SJCRH30 (cell line): ENCODE measurements around the gene TAPBPL. TPM values are rescaled to one million over a fixed set of nuclear protein-coding genes. Genes with fewer than 3 reads are reported as not detected.
"Not testable (repeated sequence)": the region's sequence is repeated elsewhere in the genome, so short reads cannot be mapped to it uniquely, and the experiment has no call there.

ENCODE experiments used
- DNase-seq, 2 experiments: peaks; one replicate each; pipeline ENCODE4 v3.0.0-alpha.2; 2015 to 2020
- H3K27ac ChIP-seq: fragments of 250-450 bp; sonication (Bioruptor Pico); 2 replicates; pipeline ENCODE4 v1.5.1; 2020; ENCODE audit warnings: mild to moderate bottlenecking, moderate library complexity
- H3K27me3 ChIP-seq: fragments of 250-450 bp; sonication (Bioruptor Pico); 2 replicates; pipeline ENCODE4 v1.5.1; 2020; ENCODE audit warnings: mild to moderate bottlenecking, moderate library complexity
- H3K36me3 ChIP-seq: fragments of 250-450 bp; sonication (Bioruptor Pico); 2 replicates; pipeline ENCODE4 v1.5.1; 2020; ENCODE audit warnings: mild to moderate bottlenecking, moderate library complexity
- H3K4me1 ChIP-seq: fragments of 250-450 bp; sonication (Bioruptor Pico); 2 replicates; pipeline ENCODE4 v1.5.1; 2020; ENCODE audit warnings: mild to moderate bottlenecking, moderate library complexity
- H3K4me3 ChIP-seq: fragments of 250-450 bp; sonication (Bioruptor Pico); 2 replicates; pipeline ENCODE4 v1.5.1; 2020; ENCODE audit warnings: mild to moderate bottlenecking, moderate library complexity
- H3K9me3 ChIP-seq: fragments of 250-450 bp; sonication (Bioruptor Pico); replicated peaks from 2 replicates; pipeline ENCODE4 v1.5.1; 2020; ENCODE audit warnings: mild to moderate bottlenecking, moderate library complexity
- total RNA-seq: library from RNA; depleted of rRNA; stranded (reverse); fragments of >200 nt; shearing (Covaris generic); gene quantifications from 2 replicates; pipeline ENCODE4 v1.2.3, GENCODE V29; 2014

Gene TAPBPL
- total RNA-seq, 1 experiment from 2014 or later = 4.9 TPM

DNA sequence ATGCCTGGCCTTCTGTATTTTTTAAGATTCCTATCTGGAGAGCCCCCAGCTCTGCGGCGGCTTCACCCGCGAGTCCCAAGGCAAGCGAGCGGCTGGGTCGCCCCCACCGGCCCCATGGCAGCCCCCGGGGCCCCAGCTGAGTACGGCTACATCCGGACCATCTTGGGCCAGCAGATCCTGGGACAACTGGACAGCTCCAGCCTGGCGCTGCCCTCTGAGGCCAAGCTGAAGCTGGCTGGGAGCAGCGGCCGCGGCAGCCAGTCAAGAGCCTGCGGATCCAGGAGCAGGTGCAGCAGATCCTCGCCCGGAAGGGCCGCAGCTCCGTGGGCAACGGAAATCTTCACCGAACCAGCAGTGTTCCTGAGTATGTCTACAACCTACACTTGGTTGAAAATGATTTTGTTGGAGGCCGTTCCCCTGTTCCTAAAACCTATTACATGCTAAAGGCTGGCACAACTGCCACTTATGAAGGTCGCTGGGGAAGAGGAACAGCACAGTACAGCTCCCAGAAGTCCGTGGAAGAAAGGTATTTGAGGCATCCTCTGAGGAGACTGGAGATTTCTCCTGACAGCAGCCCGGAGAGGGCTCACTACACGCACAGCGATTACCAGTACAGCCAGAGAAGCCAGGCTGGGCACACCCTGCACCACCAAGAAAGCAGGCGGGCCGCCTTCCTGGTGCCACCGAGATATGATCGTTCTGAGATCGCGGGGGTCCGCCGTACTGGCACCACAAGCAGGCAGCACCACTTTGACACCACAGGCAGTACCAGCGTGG is 25.9 kb downstream of the TAPBPL start:
- H3K9me3 ChIP-seq, H3K27me3 ChIP-seq, DNase-seq, H3K4me1 ChIP-seq, H3K36me3 ChIP-seq, H3K4me3 ChIP-seq, H3K27ac ChIP-seq: not testable (repeated sequence)

DNA sequence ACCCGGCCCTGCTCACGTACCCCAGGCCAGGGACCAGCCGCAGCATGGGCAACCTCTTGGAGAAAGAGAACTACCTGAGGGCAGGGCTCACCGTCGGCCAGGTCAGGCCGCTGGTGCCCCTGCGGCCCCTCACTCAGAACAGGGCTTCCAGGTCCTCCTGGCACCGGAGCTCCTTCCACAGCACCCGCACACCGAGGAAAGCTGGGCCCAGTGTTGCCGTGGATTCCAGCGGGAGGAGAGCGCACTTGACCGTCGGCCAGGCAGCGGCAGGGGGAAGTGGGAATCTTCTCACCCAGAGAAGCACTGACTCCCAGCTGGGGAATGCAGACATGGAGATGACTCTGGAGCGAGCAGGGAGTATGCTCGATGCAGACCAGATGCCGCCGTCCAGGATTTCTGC is 26.6 kb downstream of the TAPBPL start:
- Histone ChIP-seq H3K27ac (no peak overlapping the region), H3K27me3 (no peaks in the 10 kb centered on the region), H3K4me3 (no peak overlapping the region), H3K9me3 (no peaks in the 10 kb centered on the region), H3K36me3 (no peaks in the 10 kb centered on the region), H3K4me1 (no peaks in the 10 kb centered on the region; the same call in 1 of the 2 replicates)
- DNase-seq = no peak

DNA sequence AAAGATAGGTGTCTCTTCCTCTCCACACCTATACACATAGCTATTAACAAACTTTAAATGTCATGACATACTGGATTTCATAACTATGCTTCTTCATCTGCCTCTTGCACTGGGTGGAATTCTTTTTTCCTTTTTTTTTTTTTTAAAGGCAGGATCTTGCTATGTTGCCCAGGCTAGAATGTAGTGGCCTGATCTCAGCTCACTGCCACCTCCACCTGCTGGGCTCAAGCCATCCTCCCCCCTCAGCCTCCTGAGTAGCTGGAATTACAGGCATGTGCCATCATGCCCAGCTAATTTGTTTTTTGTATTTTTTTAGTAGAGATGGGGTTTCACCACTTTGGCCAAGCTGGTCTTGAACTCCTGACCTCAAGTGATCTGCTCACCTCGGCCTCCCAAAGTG is 36.4 kb downstream of the TAPBPL start:
- Histone ChIP-seq H3K27me3 (no peaks in the 10 kb centered on the region), H3K9me3 (no peaks in the 10 kb centered on the region), H3K36me3 (peaks cover 7% of the 10 kb centered on the region), H3K4me1 (no peaks in the 10 kb centered on the region), H3K27ac (no peak overlapping the region), H3K4me3 (no peak overlapping the region)
- DNase-seq = no peak

- no peak overlapping the region for H3K27ac ChIP-seq
- H3K4me3 ChIP-seq = no peak overlapping the region
- H3K9me3 ChIP-seq = no peaks in the 10 kb centered on the region
- peaks cover 7% of the 10 kb centered on the region for H3K36me3 ChIP-seq
- no peaks in the 10 kb centered on the region for H3K27me3 ChIP-seq
- no peak for DNase-seq
- H3K4me1 ChIP-seq = no peaks in the 10 kb centered on the region
These were observed 37.6 kb downstream of the TAPBPL start for GRCh38 chr12:6489449-6489848.

GRCh38 chr12:6490673-6491072 is 38.8 kb downstream of the TAPBPL start:
- H3K27me3 ChIP-seq, H3K4me3 ChIP-seq, DNase-seq, H3K27ac ChIP-seq, H3K4me1 ChIP-seq, H3K9me3 ChIP-seq: not testable (repeated sequence)
- peaks cover 18% of the 10 kb centered on the region for H3K36me3 ChIP-seq

- Histone ChIP-seq H3K9me3 (no peaks in the 10 kb centered on the region), H3K27me3 (no peaks in the 10 kb centered on the region), H3K4me3 (peak within 1 kb of the TSS; percentile 72), H3K27ac (peak within 1 kb of the TSS; percentile 94), H3K36me3 (peaks cover 35% of the 10 kb centered on the region), H3K4me1 (0 out of 2 replicates have a peak, but pooled peaks cover 8% of the 10 kb centered on the region)
- peak; percentile 97 to 98 for DNase-seq
These were observed 41.1 kb downstream of the TAPBPL start, which contains the start of gene MRPL51 for GRCh38 chr12:6492838-6493496. MRPL51 (minus strand) TSS chr12:6493262; CDS start chr12:6493136, 126 bp downstream.

DNA sequence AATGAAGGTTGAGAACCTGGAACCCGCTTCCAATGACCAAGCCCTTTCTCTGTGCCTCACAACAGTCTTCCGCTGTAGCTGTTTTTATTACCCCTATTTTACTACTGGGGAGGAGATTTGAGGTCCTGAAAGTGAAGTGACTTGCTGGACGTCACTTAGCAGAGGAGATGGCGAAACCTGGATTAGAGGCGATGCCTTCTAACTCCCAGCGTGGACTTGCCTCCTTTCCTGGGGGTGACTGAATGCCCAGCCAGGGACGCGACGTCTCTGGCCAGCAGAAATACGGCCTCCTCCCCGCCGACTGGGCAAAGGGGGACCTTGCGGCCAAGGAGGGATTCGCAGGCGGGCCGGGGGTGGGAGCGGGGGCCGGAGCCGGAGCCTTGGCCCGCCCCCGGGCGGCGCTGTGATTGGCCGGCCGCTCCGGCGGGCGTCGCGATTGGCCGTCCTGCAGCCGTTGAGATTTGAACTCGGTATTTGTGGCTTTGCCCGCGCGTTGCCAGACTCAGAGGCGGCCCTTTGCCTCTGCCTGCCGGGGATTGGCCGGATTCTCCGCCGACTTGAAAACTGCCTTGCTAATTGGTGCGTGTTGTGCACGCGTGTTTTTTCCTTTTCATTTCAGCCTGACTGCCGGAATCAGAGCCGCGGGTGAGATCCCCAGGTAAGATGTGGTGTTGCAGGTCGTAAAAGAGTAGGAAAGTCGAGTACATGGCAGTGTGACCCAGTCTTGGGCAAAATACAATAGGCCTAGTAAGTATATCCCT is 41.8 kb downstream of the TAPBPL start, which contains the start of gene NCAPD2:
Gene NCAPD2 (plus strand): TSS at position 606 of the 761 bp plus-strand sequence. CDS start 997 bp downstream, outside the sequence.
- DNase-seq = peak; percentile 97 to 98

DNA sequence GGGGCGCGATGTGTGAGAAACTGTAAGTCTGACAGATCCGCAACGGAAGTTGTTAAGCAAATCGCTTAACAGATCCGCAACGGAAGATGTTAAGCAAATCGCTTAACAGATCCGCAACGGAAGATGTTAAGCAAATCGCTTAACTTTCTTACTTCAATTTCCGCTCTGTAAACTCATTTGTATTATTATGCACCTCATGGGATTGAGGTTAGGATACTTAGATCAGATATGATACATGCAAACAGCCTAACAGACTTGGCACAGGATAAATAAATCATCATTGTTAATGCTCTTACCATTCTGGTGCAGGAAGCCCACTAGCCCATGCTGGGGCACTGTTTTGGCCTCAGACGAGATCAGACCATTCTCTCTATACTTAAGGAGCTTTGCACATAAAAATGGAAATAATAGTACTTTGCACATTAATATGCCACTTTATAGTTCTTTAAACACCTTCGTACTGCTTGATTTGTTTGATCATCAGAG is 42.5 kb downstream of the TAPBPL start:
- H3K4me1 ChIP-seq = 0 out of 2 replicates have a peak, but pooled peaks cover 8% of the 10 kb centered on the region
- peak in 1 of 2 experiments; percentile 13 for DNase-seq
- H3K9me3 ChIP-seq = no peaks in the 10 kb centered on the region
- peak overlapping the region; percentile 72 for H3K4me3 ChIP-seq
- peak overlapping the region; percentile 94 for H3K27ac ChIP-seq
- no peaks in the 10 kb centered on the region for H3K27me3 ChIP-seq
- H3K36me3 ChIP-seq = peaks cover 48% of the 10 kb centered on the region

More for the DNA sequence above, 41.8 kb downstream of the TAPBPL start, which contains the start of gene NCAPD2:
- H3K27me3 ChIP-seq = no peaks in the 10 kb centered on the region
- peaks cover 42% of the 10 kb centered on the region for H3K36me3 ChIP-seq
- H3K9me3 ChIP-seq = no peaks in the 10 kb centered on the region
- peak within 1 kb of the TSS; percentile 94 for H3K27ac ChIP-seq
- peak within 1 kb of the TSS; percentile 72 for H3K4me3 ChIP-seq
- 0 out of 2 replicates have a peak, but pooled peaks cover 8% of the 10 kb centered on the region for H3K4me1 ChIP-seq

- H3K4me3 ChIP-seq = peak overlapping the region; percentile 72
- 0 out of 2 replicates have a peak, but pooled peaks cover 8% of the 10 kb centered on the region for H3K4me1 ChIP-seq
- H3K27ac ChIP-seq = peak overlapping the region; percentile 94; the same call in 1 of the 2 replicates
- no peaks in the 10 kb centered on the region for H3K27me3 ChIP-seq
- peaks cover 55% of the 10 kb centered on the region for H3K36me3 ChIP-seq
- no peaks in the 10 kb centered on the region for H3K9me3 ChIP-seq
- peak in 1 of 2 experiments; percentile 24 for DNase-seq
These were observed 43.1 kb downstream of the TAPBPL start for GRCh38 chr12:6494968-6495367.

GRCh38 chr12:6497291-6497690 is 45.4 kb downstream of the TAPBPL start:
- DNase-seq, H3K27ac ChIP-seq, H3K27me3 ChIP-seq, H3K9me3 ChIP-seq, H3K4me1 ChIP-seq, H3K4me3 ChIP-seq: not testable (repeated sequence)
- peaks cover 68% of the 10 kb centered on the region for H3K36me3 ChIP-seq

GRCh38 chr12:6500466-6500865 is 48.6 kb downstream of the TAPBPL start:
- DNase-seq = no peak
- 0 out of 2 replicates have a peak, but pooled peaks cover under 1% of the 10 kb centered on the region for H3K4me1 ChIP-seq
- H3K9me3 ChIP-seq = no peaks in the 10 kb centered on the region
- H3K4me3 ChIP-seq = no peak overlapping the region
- no peaks in the 10 kb centered on the region for H3K27me3 ChIP-seq
- H3K36me3 ChIP-seq = peaks cover 85% of the 10 kb centered on the region
- no peak overlapping the region for H3K27ac ChIP-seq

DNA sequence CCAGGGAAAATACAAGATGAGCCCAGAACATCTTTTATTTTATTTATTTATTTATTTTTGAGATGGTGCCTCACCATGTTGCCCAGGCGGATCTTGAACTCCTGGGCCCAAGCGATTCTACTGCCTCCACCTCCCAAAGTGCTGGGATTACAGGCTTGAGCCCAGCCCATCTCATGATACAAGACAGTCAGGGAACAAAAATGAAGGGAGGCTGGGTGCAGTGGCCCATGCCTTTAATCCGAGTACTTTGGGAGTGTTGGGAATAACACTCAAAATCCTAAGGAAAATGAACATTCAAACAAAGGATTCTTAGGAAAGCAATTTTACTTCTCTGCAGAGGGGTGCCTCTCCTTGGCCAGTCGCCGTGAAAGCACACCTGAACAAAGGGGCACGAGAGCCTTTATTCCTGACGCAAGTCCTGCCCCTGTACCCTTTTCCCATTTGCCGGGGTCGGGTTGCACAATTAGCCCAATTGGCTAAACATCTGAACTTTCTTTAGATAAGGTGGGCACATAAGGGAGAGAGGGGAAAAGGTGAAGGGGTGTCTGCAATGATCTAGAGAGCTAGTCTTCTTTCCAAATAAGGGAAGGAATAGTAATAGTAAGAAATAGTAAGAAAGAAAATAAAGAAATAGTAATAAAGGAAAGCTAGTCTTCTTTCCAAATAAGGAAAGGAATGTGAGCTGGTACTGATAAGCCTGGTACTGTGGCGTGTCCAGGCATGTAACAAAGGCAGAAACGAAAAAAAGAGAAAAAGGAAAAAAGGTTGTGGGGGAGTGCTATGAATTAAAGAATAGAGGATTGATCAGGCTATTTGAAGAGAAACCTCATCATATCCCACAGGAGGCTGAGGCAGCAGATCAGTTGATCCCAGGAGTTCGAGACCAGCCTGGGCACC is 55.5 kb downstream of the TAPBPL start:
- H3K27ac ChIP-seq = no peak overlapping the region
- H3K4me1 ChIP-seq = peaks cover 4% of the 10 kb centered on the region; the same call in 1 of the 2 replicates
- DNase-seq = no peak
- no peak overlapping the region for H3K4me3 ChIP-seq
- peaks cover 66% of the 10 kb centered on the region for H3K36me3 ChIP-seq
- no peaks in the 10 kb centered on the region for H3K27me3 ChIP-seq
- no peaks in the 10 kb centered on the region for H3K9me3 ChIP-seq

DNA sequence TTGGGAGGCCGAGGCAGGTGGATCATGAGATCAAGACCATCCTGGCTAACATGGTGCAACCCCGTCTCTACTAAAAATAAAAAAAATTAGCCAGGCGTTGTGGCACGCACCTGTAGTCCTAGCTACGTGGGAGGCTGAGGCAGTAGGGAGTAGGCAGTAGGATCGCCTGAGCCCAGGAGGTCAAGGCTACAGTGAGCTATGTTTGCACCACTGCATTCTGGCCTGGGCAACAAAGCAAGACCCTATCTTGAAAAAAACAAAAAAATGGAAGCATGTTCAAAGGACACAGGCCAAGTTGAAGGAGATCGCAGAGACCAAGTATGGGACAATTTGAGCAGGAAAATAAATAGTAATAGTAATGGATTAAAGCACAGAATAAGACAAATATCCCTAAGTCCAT is 56.2 kb downstream of the TAPBPL start:
- Histone ChIP-seq H3K27ac (no peak overlapping the region), H3K4me1 (peaks cover 4% of the 10 kb centered on the region; the same call in 1 of the 2 replicates), H3K27me3 (no peaks in the 10 kb centered on the region), H3K4me3 (no peak overlapping the region), H3K9me3 (no peaks in the 10 kb centered on the region), H3K36me3 (peaks cover 67% of the 10 kb centered on the region)
- no peak for DNase-seq
